ENCODE measurements around the gene DDX39B.

- TF ChIP-seq CTCF (IDR thresholded peaks at IDR 0.05; ENCODE audit: low read depth, low read length, poor library complexity, severe bottlenecking) (no peak), EZH2phosphoT487 (IDR thresholded peaks at IDR 0.05; ENCODE audit: borderline replicate concordance, low read length) (no peak)
Measured at GRCh38 chr6:31557443-31558317, 15.9 kb upstream of the DDX39B start.

All from DOHH2 (cell line).